Measurements from ENCODE around the gene FAM120B. TPM values are rescaled to one million over a fixed set of nuclear protein-coding genes. Genes with fewer than 3 reads are reported as not detected.

The FAM120B gene
- total RNA-seq, 1 experiment from 2014 or later = 16.7 TPM

DNA sequence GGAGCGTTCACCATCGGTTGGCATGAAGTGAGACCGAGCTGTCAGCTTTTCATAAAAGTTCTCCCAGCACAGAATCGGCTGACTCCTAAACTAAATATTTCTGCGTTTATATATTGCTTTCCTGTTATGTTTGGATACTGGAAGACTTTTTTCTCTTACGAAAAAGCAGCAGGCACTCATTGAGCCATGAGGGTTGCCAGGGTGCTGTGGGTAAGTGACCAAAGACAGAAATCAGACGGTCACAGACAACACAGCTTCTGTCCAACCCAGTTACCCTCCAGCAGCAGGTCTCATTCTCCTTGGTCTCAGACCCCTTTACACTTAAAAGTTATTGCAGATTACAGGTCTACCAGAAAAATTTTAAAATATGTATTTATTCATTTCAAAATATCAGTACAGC lies 113.7 kb downstream of the FAM120B start:
- Histone ChIP-seq H3K23me2 (ENCODE audit: insufficient read length, low read depth, low read length, poor library complexity, severe bottlenecking) (no peaks in the 10 kb centered on the region), H4K5ac (ENCODE audit: insufficient read length, low read depth, low read length) (no peak overlapping the region), H2AFZ (ENCODE audit: low read length) (no peak overlapping the region), H3K27me3 (ENCODE audit: insufficient read depth, low read length) (peaks cover 2% of the 10 kb centered on the region; the same call in 1 of the 2 replicates), H3K79me2 (ENCODE audit: insufficient read depth, low read length) (no peaks in the 10 kb centered on the region), H3K4me2 (ENCODE audit: insufficient read depth, insufficient read length, low read length) (no peak overlapping the region), H4K20me1 (ENCODE audit: control insufficient read depth, insufficient read depth, insufficient read length) (no peaks in the 10 kb centered on the region), H4K91ac (ENCODE audit: insufficient read length, low read depth, low read length) (no peak overlapping the region), H2AK5ac (ENCODE audit: insufficient read length, low read length) (no peak overlapping the region), H2BK120ac (ENCODE audit: low read depth, low read length, poor library complexity, severe bottlenecking) (no peak overlapping the region), H2BK12ac (ENCODE audit: insufficient read length, low read depth, low read length) (no peak overlapping the region), H2BK5ac (ENCODE audit: insufficient read length, low read length) (no peak overlapping the region), H3K9ac (ENCODE audit: extremely low read depth, insufficient read length, low read length) (no peak overlapping the region), H2BK20ac (ENCODE audit: low read depth, low read length, poor library complexity, severe bottlenecking) (no peak overlapping the region), H3K23ac (ENCODE audit: insufficient read length, low read depth, low read length) (no peak overlapping the region), H3K4me1 (ENCODE audit: insufficient read depth, low read length) (no peaks in the 10 kb centered on the region), H3K9me3 (ENCODE audit: control insufficient read depth, low read depth, low read length) (no peaks in the 10 kb centered on the region), H3K18ac (ENCODE audit: insufficient read length, low read depth, low read length) (no peak overlapping the region), H3K14ac (ENCODE audit: insufficient read depth, low read length) (no peak overlapping the region), H3K56ac (ENCODE audit: insufficient read length, low read depth, low read length) (no peak overlapping the region), H3K4ac (ENCODE audit: low read depth, low read length) (no peak overlapping the region), H2BK15ac (ENCODE audit: low read depth, low read length) (no peak overlapping the region), H3K79me1 (ENCODE audit: insufficient read depth, low read depth, low read length, poor library complexity, severe bottlenecking) (no peaks in the 10 kb centered on the region), H4K8ac (replicated peaks; ENCODE audit: insufficient read length, low read depth, low read length) (no peak overlapping the region), H3K27ac (ENCODE audit: insufficient read length, low read depth, low read length) (no peak overlapping the region), H3T11ph (ENCODE audit: low read length) (no peak overlapping the region)
- no peak overlapping the region for H3K4me3 Mint-ChIP-seq
- no peaks in the 10 kb centered on the region for H3K36me3 Mint-ChIP-seq (ENCODE audit: insufficient read depth in 1 of 3, low read depth in 3 of 3)
- H3K9me3 Mint-ChIP-seq = no peaks in the 10 kb centered on the region
- H3K27me3 Mint-ChIP-seq (ENCODE audit: low read depth) = peaks cover 3% of the 10 kb centered on the region
- TF ChIP-seq, protein P1, sequence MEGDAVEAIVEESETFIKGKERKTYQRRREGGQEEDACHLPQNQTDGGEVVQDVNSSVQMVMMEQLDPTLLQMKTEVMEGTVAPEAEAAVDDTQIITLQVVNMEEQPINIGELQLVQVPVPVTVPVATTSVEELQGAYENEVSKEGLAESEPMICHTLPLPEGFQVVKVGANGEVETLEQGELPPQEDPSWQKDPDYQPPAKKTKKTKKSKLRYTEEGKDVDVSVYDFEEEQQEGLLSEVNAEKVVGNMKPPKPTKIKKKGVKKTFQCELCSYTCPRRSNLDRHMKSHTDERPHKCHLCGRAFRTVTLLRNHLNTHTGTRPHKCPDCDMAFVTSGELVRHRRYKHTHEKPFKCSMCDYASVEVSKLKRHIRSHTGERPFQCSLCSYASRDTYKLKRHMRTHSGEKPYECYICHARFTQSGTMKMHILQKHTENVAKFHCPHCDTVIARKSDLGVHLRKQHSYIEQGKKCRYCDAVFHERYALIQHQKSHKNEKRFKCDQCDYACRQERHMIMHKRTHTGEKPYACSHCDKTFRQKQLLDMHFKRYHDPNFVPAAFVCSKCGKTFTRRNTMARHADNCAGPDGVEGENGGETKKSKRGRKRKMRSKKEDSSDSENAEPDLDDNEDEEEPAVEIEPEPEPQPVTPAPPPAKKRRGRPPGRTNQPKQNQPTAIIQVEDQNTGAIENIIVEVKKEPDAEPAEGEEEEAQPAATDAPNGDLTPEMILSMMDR (conservative IDR thresholded peaks at IDR 0.05) = no peak
- no CpG with 5 or more reads among the region's 7 CpGs for WGBS (ENCODE audit: extremely low coverage, insufficient read length, low lambda C conversion rate)
- H3K4me1 Mint-ChIP-seq = peaks cover 6 to 11% of the 10 kb centered on the region in 2 experiments
- no peak overlapping the region for H3K27ac Mint-ChIP-seq
- no peak for DNase-seq

Measured in H9 (cell line).